NB4 (cell line): ENCODE results near the gene DHRS2.

Experiments used
- CTCF ChIP-seq: IDR thresholded peaks from one replicate; pipeline ENCODE4 v1.5.1; 2012; ENCODE audit warnings: low read depth, low read length
- MAX ChIP-seq: IDR thresholded peaks from 2 replicates; pipeline ENCODE4 v1.6.1; 2011; ENCODE audit warnings: low read depth, low read length
- MYC ChIP-seq: IDR thresholded peaks from 2 replicates; pipeline ENCODE4 v1.6.1; 2011; ENCODE audit warnings: low read depth, low read length
- POLR2A ChIP-seq: IDR thresholded peaks from 2 replicates; pipeline ENCODE4 v1.6.1; 2011; ENCODE audit warnings: mild to moderate bottlenecking; ENCODE audit not compliant: insufficient read length; ENCODE audit errors: extremely low read depth

GRCh38 chr14:23602181-23603095 is 33.7 kb upstream of the DHRS2 start:
- TF ChIP-seq CTCF: no peak
- no peak for TF ChIP-seq POLR2A
- TF ChIP-seq MAX: no peak
- TF ChIP-seq MYC: no peak
